Panc1 (cell line): ENCODE measurements around the gene MAP7. TPM values are rescaled to one million over a fixed set of nuclear protein-coding genes. Genes with fewer than 3 reads are reported as not detected.

Experiments used
- ATAC-seq: fragments of 200-7000 bp; cut with Tn5 transposase; 2 replicates; pipeline ENCODE4 v1.9.1; 2020; ENCODE audit warnings: mild to moderate bottlenecking, moderate library complexity
- BruUV-seq: library from RNA; stranded (reverse); fragments of 400-500 nt; replicated peaks from 2 replicates; lab custom pipeline; 2021; lab: Mats Ljungman, UMichigan
- CTCF ChIA-PET: fragments of 300-600 bp; sonication (Branson Sonifier 250); formaldehyde crosslinking; loops from one replicate; lab custom pipeline; 2022; ENCODE audit warnings: antibody characterized with exemption; lab: Charles Lee
- POLR2A ChIA-PET: fragments of 300-600 bp; sonication (Branson Sonifier 250); formaldehyde crosslinking; loops from one replicate; lab custom pipeline; 2022; ENCODE audit warnings: antibody characterized with exemption; lab: Charles Lee
- DNase-seq: peaks from one replicate; pipeline ENCODE4 v3.0.0-alpha.2; 2010; ENCODE audit warnings: low read depth, low spot score
- H3K27ac ChIP-seq: 2 replicates; pipeline ENCODE4 v1.5.1; 2011; ENCODE audit warnings: mild to moderate bottlenecking, low read length, inconsistent platforms
- H3K27me3 ChIP-seq: fragments of 200-500 bp; sonication (Bioruptor generic); 2 replicates; pipeline ENCODE4 v1.6.0; 2014; ENCODE audit warnings: low read length, inconsistent platforms; ENCODE audit not compliant: control insufficient read depth, insufficient read depth
- H3K36me3 ChIP-seq: fragments of 200-500 bp; sonication (Bioruptor generic); 2 replicates; pipeline ENCODE4 v1.5.1; 2014; ENCODE audit warnings: inconsistent platforms, mild to moderate bottlenecking, low read length, moderate library complexity; ENCODE audit not compliant: control insufficient read depth, insufficient read depth
- H3K4me1 ChIP-seq: 2 replicates; pipeline ENCODE4 v1.5.1; 2011; ENCODE audit warnings: inconsistent platforms, mild to moderate bottlenecking, low read length, moderate library complexity; ENCODE audit not compliant: control insufficient read depth, insufficient read depth
- H3K4me3 ChIP-seq, 2 experiments: 2 replicates each; pipeline ENCODE4 v1.5.1; 2011 to 2012; ENCODE audit warnings: low read depth in 2 of 2, low read length in 2 of 2, mild to moderate bottlenecking in 2 of 2, inconsistent platforms in 1 of 2, moderate library complexity in 1 of 2
- H3K9me3 ChIP-seq: fragments of 200-500 bp; sonication (Bioruptor generic); 2 replicates; pipeline ENCODE4 v1.5.1; 2014; ENCODE audit warnings: low read depth, mild to moderate bottlenecking, inconsistent platforms, low read length, moderate library complexity; ENCODE audit not compliant: control insufficient read depth, insufficient read depth
- SIN3A ChIP-seq: IDR thresholded peaks from 2 replicates; pipeline ENCODE4 v1.6.1; 2012; ENCODE audit warnings: low read depth, mild to moderate bottlenecking, low read length, moderate library complexity, borderline replicate concordance; ENCODE audit not compliant: insufficient read depth
- in situ Hi-C: cut with HindIII; loops from 2 replicates; pipeline ENCODE4 v1.10.0; 2016; ENCODE audit warnings: low sequenced_read_pairs, low pct_unique_long_range_greater_than_20kb
- intact Hi-C: fragments of 100-400 bp; cut with micrococcal nuclease; formaldehyde crosslinking; loops from one replicate; pipeline ENCODE4 v1.10.0; 2022; ENCODE audit not compliant: unreplicated experiment
- total RNA-seq: library from RNA; stranded (reverse); gene quantifications from one replicate; pipeline ENCODE4 v1.2.1, GENCODE V29; 2021; ENCODE audit not compliant: unreplicated experiment
- TF ChIP-seq, protein P1 (sequence below), 2 experiments: IDR thresholded peaks; 2 replicates each; pipeline ENCODE4 v1.6.1; 2011 to 2012; ENCODE audit warnings: low read depth in 2 of 2, control low read depth in 1 of 2, low read length in 1 of 2, mild to moderate bottlenecking in 1 of 2, moderate library complexity in 1 of 2; ENCODE audit not compliant: insufficient read depth in 1 of 2
- TF ChIP-seq, protein P2 (sequence below): fragments of 450-650 bp; IDR thresholded peaks from 2 replicates; pipeline ENCODE4 v1.5.1; 2017; ENCODE audit warnings: mild to moderate bottlenecking

MAP7 gene
- total RNA-seq, 1 experiment from 2014 or later: 1.8 TPM

DNA sequence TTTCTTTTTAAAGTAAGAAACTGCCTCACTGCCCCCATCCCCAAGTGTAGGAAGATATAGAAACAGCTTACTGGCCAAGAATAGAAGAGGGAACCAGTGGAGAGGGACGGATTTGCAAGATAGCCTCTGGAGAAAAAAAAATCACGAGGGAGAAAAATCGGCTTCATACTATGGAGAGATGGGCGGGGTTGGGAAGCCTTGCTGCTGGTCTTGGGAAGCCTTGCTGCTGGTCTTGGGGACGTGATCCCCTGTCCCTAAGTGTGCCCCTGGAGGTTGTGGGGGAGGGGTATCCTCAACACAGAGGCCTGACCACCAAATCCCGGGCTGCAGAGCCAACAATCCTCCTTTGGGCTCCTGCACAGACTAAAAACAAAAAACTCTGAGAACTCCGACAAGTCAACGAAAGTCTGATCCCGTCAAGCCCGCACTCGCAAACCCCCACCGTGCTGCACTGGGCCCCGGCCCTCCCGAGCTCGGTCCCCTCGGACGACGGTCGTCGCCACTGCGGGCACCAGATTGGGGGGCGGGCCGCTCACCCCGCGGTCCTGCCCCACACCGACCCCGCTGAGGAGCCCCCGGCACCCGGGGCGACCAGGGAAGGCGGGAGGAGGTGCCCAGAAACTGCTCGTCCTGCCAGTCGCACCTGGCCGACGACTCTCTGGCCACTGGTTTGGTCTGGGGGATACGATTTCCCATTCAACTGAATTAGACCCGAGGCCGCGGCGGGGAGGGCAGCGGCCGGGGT is 750 bp downstream of the MAP7 start:
- ATAC-seq: peak; percentile 17; the same call in 1 of the 2 replicates
- peaks cover 14% of the 10 kb centered on the region for H3K27me3 ChIP-seq
- H3K4me1 ChIP-seq: peaks cover 5% of the 10 kb centered on the region; the same call in 1 of the 2 replicates
- DNase-seq: no peak
- no peaks in the 10 kb centered on the region for H3K9me3 ChIP-seq
- intact Hi-C loops: loop anchor here (5.0 kb wide), 1 partner anchor 207 kb away; no protein-coding TSS in a partner anchor
- no TSS peak for BruUV-seq
- ChIA-PET CTCF (interaction anchor here (0.5 to 0.8 kb wide), 3 partner anchors 178 to 372 kb away, joined by 3 read pairs; partner anchors contain the start of gene MAP3K5), POLR2A (interaction anchor here (0.6 kb wide), 1 partner anchor 268 kb away, joined by 3 read pairs; no protein-coding TSS in a partner anchor)
- H3K36me3 ChIP-seq: no peaks in the 10 kb centered on the region; the same call in 1 of the 2 replicates
- H3K4me3 ChIP-seq: peak overlapping the region; percentile 55 to 58
- H3K27ac ChIP-seq: no peak overlapping the region
- in situ Hi-C loops: no loop called here
- TF ChIP-seq, protein P1, sequence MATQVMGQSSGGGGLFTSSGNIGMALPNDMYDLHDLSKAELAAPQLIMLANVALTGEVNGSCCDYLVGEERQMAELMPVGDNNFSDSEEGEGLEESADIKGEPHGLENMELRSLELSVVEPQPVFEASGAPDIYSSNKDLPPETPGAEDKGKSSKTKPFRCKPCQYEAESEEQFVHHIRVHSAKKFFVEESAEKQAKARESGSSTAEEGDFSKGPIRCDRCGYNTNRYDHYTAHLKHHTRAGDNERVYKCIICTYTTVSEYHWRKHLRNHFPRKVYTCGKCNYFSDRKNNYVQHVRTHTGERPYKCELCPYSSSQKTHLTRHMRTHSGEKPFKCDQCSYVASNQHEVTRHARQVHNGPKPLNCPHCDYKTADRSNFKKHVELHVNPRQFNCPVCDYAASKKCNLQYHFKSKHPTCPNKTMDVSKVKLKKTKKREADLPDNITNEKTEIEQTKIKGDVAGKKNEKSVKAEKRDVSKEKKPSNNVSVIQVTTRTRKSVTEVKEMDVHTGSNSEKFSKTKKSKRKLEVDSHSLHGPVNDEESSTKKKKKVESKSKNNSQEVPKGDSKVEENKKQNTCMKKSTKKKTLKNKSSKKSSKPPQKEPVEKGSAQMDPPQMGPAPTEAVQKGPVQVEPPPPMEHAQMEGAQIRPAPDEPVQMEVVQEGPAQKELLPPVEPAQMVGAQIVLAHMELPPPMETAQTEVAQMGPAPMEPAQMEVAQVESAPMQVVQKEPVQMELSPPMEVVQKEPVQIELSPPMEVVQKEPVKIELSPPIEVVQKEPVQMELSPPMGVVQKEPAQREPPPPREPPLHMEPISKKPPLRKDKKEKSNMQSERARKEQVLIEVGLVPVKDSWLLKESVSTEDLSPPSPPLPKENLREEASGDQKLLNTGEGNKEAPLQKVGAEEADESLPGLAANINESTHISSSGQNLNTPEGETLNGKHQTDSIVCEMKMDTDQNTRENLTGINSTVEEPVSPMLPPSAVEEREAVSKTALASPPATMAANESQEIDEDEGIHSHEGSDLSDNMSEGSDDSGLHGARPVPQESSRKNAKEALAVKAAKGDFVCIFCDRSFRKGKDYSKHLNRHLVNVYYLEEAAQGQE (IDR thresholded peaks at IDR 0.05; ENCODE audit: insufficient read depth in 1 of 2, low read depth in 2 of 2, low read length in 1 of 2): no peak
- no peak for TF ChIP-seq SIN3A
- TF ChIP-seq, protein P2, sequence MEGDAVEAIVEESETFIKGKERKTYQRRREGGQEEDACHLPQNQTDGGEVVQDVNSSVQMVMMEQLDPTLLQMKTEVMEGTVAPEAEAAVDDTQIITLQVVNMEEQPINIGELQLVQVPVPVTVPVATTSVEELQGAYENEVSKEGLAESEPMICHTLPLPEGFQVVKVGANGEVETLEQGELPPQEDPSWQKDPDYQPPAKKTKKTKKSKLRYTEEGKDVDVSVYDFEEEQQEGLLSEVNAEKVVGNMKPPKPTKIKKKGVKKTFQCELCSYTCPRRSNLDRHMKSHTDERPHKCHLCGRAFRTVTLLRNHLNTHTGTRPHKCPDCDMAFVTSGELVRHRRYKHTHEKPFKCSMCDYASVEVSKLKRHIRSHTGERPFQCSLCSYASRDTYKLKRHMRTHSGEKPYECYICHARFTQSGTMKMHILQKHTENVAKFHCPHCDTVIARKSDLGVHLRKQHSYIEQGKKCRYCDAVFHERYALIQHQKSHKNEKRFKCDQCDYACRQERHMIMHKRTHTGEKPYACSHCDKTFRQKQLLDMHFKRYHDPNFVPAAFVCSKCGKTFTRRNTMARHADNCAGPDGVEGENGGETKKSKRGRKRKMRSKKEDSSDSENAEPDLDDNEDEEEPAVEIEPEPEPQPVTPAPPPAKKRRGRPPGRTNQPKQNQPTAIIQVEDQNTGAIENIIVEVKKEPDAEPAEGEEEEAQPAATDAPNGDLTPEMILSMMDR: no peak

DNA sequence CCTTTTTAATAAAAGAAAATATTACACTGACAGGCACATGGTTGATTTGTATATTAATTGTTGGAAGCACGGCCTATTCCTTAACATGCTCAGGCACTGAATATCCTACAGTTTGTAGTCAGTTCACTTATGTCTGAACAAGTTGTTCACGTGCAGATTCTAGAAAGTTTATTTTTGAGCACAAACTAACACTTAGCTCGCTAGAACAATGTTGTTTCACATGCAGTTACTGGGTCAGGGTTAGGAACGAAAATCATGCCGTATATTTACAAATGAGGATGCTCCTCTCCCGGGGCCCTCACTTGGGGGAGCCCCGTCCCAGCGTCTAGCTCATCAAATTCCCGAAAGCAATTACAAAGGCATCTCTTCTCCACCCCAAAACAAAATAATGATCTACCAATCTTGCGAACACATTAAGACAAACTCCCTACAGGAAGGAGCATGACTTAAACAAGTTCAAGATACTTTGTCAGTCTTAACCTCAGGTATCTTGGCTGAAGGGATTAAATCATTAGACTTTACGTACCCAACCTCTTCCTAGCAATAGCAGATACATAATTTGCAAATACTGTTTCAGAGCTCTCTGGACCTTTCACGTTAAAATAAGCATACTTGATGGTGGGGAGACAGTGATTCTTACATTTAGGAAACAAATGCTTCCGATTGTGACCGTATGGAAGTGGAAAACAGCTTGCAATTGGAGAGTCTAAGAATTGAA is 1.5 kb downstream of the MAP7 start:
- DNase-seq (no peak), ATAC-seq (no peak)
- ChIA-PET CTCF (interaction anchor here (0.6 kb wide), 1 partner anchor 373 kb away, joined by 3 read pairs; no protein-coding TSS in a partner anchor), POLR2A (no interaction called here)
- H3K27me3 ChIP-seq: peaks cover 14% of the 10 kb centered on the region
- TF ChIP-seq, protein P2: no peak
- 0 out of 4 replicates have a peak overlapping the region, but pooled peaks of 1 of the 2 experiments have one; percentile 55 for H3K4me3 ChIP-seq
- BruUV-seq: no TSS peak
- H3K9me3 ChIP-seq: no peaks in the 10 kb centered on the region
- no peaks in the 10 kb centered on the region; the same call in 1 of the 2 replicates for H3K36me3 ChIP-seq
- no peak overlapping the region for H3K27ac ChIP-seq
- in situ Hi-C loops: no loop called here
- intact Hi-C loops: no loop called here
- H3K4me1 ChIP-seq: peaks cover 5% of the 10 kb centered on the region; the same call in 1 of the 2 replicates
